Activated naive CD4-positive, alpha-beta T cell treated with anti-CD3 and anti-CD28 coated beads for 36 hours (primary cell): ENCODE measurements around the gene EHD4. TPM values are rescaled to one million over a fixed set of nuclear protein-coding genes. Genes with fewer than 3 reads are reported as not detected.

Source experiments
- CTCF ChIA-PET: fragments of 350-600 bp; sonication (Branson Sonifier 250); formaldehyde crosslinking; loops from one replicate; lab custom pipeline; 2021; ENCODE audit warnings: antibody characterized with exemption; lab: Charles Lee
- DNase-seq: peaks from one replicate; pipeline ENCODE4 v3.0.0-alpha.2; 2020
- H3K27ac Mint-ChIP-seq: one replicate; pipeline ENCODE4 v1.8.0; 2021; ENCODE audit warnings: mild to moderate bottlenecking, mixed read lengths
- H3K27me3 Mint-ChIP-seq: one replicate; pipeline ENCODE4 v1.8.0; 2021; ENCODE audit warnings: low read depth, mixed read lengths
- H3K36me3 Mint-ChIP-seq: one replicate; pipeline ENCODE4 v1.8.0; 2021; ENCODE audit warnings: low read depth, mixed read lengths
- H3K4me1 Mint-ChIP-seq: one replicate; pipeline ENCODE4 v1.8.0; 2021; ENCODE audit warnings: low read depth, mixed read lengths
- H3K4me3 Mint-ChIP-seq: one replicate; pipeline ENCODE4 v1.8.0; 2021; ENCODE audit warnings: mild to moderate bottlenecking, moderate library complexity, mixed read lengths
- H3K9me3 Mint-ChIP-seq: one replicate; pipeline ENCODE4 v1.8.0; 2021; ENCODE audit warnings: mixed read lengths
- intact Hi-C: fragments of 100-400 bp; cut with micrococcal nuclease; formaldehyde crosslinking; loops from one replicate; pipeline ENCODE4 v1.15.1; 2023
- total RNA-seq, 2 experiments: library from RNA; stranded (reverse); gene quantifications; one replicate each; pipeline ENCODE4 v1.2.3, GENCODE V29; 2021

EHD4 gene
- total RNA-seq, 2 experiments from 2014 or later, result 30.1 to 31.8 TPM

GRCh38 chr15:41862515-41863116 is 109.7 kb downstream of the EHD4 start:
- CTCF ChIA-PET, result interaction anchor here (2.0 kb wide), 1 partner anchor 42 kb away, joined by 5 read pairs; no protein-coding TSS in a partner anchor
- peaks cover 8% of the 10 kb centered on the region for H3K4me1 Mint-ChIP-seq
- H3K4me3 Mint-ChIP-seq, result no peak overlapping the region
- no peaks in the 10 kb centered on the region for H3K27me3 Mint-ChIP-seq
- no peaks in the 10 kb centered on the region for H3K9me3 Mint-ChIP-seq
- intact Hi-C loops, result no loop called here
- no peaks in the 10 kb centered on the region for H3K36me3 Mint-ChIP-seq
- H3K27ac Mint-ChIP-seq, result no peak overlapping the region
- no peak for DNase-seq

- intact Hi-C loops, result no loop called here
Measured at GRCh38 chr15:41861736-41862356, 110.5 kb downstream of the EHD4 start.

GRCh38 chr15:41860049-41860828 is 112.1 kb downstream of the EHD4 start:
- Mint-ChIP-seq H3K36me3 (no peaks in the 10 kb centered on the region), H3K27ac (no peak overlapping the region), H3K4me3 (no peak overlapping the region), H3K27me3 (no peaks in the 10 kb centered on the region), H3K4me1 (peaks cover 8% of the 10 kb centered on the region), H3K9me3 (no peaks in the 10 kb centered on the region)
- CTCF ChIA-PET, result interaction anchor here (0.8 to 2.0 kb wide), 2 partner anchors 16 to 44 kb away, joined by 3 to 5 read pairs; no protein-coding TSS in a partner anchor
- DNase-seq, result no peak
- intact Hi-C loops, result no loop called here

More at GRCh38 chr15:41861736-41862356, 110.5 kb downstream of the EHD4 start:
- Mint-ChIP-seq H3K4me1 (peaks cover 8% of the 10 kb centered on the region), H3K9me3 (no peaks in the 10 kb centered on the region), H3K27me3 (no peaks in the 10 kb centered on the region), H3K4me3 (no peak overlapping the region), H3K27ac (no peak overlapping the region), H3K36me3 (no peaks in the 10 kb centered on the region)
- CTCF ChIA-PET, result interaction anchor here (1.1 to 2.0 kb wide), 2 partner anchors 19 to 43 kb away, joined by 3 to 5 read pairs; no protein-coding TSS in a partner anchor
- DNase-seq, result no peak

GRCh38 chr15:41858756-41859155 is 113.6 kb downstream of the EHD4 start:
- no peak overlapping the region for H3K27ac Mint-ChIP-seq
- DNase-seq, result no peak
- no peaks in the 10 kb centered on the region for H3K27me3 Mint-ChIP-seq
- no peak overlapping the region for H3K4me3 Mint-ChIP-seq
- peaks cover 8% of the 10 kb centered on the region for H3K4me1 Mint-ChIP-seq
- intact Hi-C loops, result no loop called here
- CTCF ChIA-PET, result interaction anchor here (0.7 to 1.1 kb wide), 2 partner anchors 50 to 60 kb away, joined by 3 read pairs; no protein-coding TSS in a partner anchor
- H3K36me3 Mint-ChIP-seq, result no peaks in the 10 kb centered on the region
- H3K9me3 Mint-ChIP-seq, result no peaks in the 10 kb centered on the region

- intact Hi-C loops, result no loop called here
- no peaks in the 10 kb centered on the region for H3K36me3 Mint-ChIP-seq
- H3K9me3 Mint-ChIP-seq, result no peaks in the 10 kb centered on the region
- CTCF ChIA-PET, result interaction anchor here (1.4 kb wide), 1 partner anchor 46 kb away, joined by 4 read pairs; no protein-coding TSS in a partner anchor
- no peak overlapping the region for H3K4me3 Mint-ChIP-seq
- H3K4me1 Mint-ChIP-seq, result peaks cover 8% of the 10 kb centered on the region
- DNase-seq, result no peak
- H3K27ac Mint-ChIP-seq, result no peak overlapping the region
- H3K27me3 Mint-ChIP-seq, result no peaks in the 10 kb centered on the region
Measured at GRCh38 chr15:41857316-41857715, 115.0 kb downstream of the EHD4 start.

GRCh38 chr15:41856716-41857115 is 115.6 kb downstream of the EHD4 start:
- Mint-ChIP-seq H3K9me3 (no peaks in the 10 kb centered on the region), H3K27ac (no peak overlapping the region), H3K4me3 (no peak overlapping the region), H3K27me3 (no peaks in the 10 kb centered on the region), H3K4me1 (peaks cover 8% of the 10 kb centered on the region), H3K36me3 (no peaks in the 10 kb centered on the region)
- intact Hi-C loops, result no loop called here
- no peak for DNase-seq
- CTCF ChIA-PET, result no interaction called here

GRCh38 chr15:41856262-41856661 is 116.1 kb downstream of the EHD4 start:
- H3K27me3 Mint-ChIP-seq, result no peaks in the 10 kb centered on the region
- no peaks in the 10 kb centered on the region for H3K36me3 Mint-ChIP-seq
- no peak overlapping the region for H3K4me3 Mint-ChIP-seq
- peaks cover 8% of the 10 kb centered on the region for H3K4me1 Mint-ChIP-seq
- H3K27ac Mint-ChIP-seq, result no peak overlapping the region
- H3K9me3 Mint-ChIP-seq, result no peaks in the 10 kb centered on the region
- DNase-seq, result no peak
- CTCF ChIA-PET, result no interaction called here
- intact Hi-C loops, result no loop called here

- H3K27me3 Mint-ChIP-seq, result no peaks in the 10 kb centered on the region
- DNase-seq, result no peak
- CTCF ChIA-PET, result no interaction called here
- H3K4me1 Mint-ChIP-seq, result peaks cover 5% of the 10 kb centered on the region
- intact Hi-C loops, result no loop called here
- H3K27ac Mint-ChIP-seq, result no peak overlapping the region
- no peaks in the 10 kb centered on the region for H3K9me3 Mint-ChIP-seq
- no peak overlapping the region for H3K4me3 Mint-ChIP-seq
- no peaks in the 10 kb centered on the region for H3K36me3 Mint-ChIP-seq
Measured at GRCh38 chr15:41855261-41855961, 116.9 kb downstream of the EHD4 start.

- Mint-ChIP-seq H3K36me3 (no peaks in the 10 kb centered on the region), H3K9me3 (no peaks in the 10 kb centered on the region), H3K4me3 (no peak overlapping the region), H3K27me3 (no peaks in the 10 kb centered on the region), H3K4me1 (no peaks in the 10 kb centered on the region), H3K27ac (no peak overlapping the region)
- intact Hi-C loops, result no loop called here
- CTCF ChIA-PET, result interaction anchor here (0.6 kb wide), 1 partner anchor 1070 kb away, joined by 6 read pairs; no protein-coding TSS in a partner anchor
- DNase-seq, result no peak
Measured at GRCh38 chr15:41854443-41854842, 117.9 kb downstream of the EHD4 start.

GRCh38 chr15:41853831-41854230 is 118.5 kb downstream of the EHD4 start:
- intact Hi-C loops, result no loop called here
- Mint-ChIP-seq H3K27ac (no peak overlapping the region), H3K9me3 (no peaks in the 10 kb centered on the region), H3K36me3 (no peaks in the 10 kb centered on the region), H3K27me3 (no peaks in the 10 kb centered on the region), H3K4me1 (no peaks in the 10 kb centered on the region), H3K4me3 (no peak overlapping the region)
- no peak for DNase-seq
- CTCF ChIA-PET, result interaction anchor here (0.6 to 0.7 kb wide), 2 partner anchors 35 to 1070 kb away, joined by 3 to 6 read pairs; no protein-coding TSS in a partner anchor

GRCh38 chr15:41852736-41853590 is 119.4 kb downstream of the EHD4 start:
- no peaks in the 10 kb centered on the region for H3K9me3 Mint-ChIP-seq
- CTCF ChIA-PET, result interaction anchor here (0.7 to 1.0 kb wide), 2 partner anchors 36 to 41 kb away, joined by 3 to 5 read pairs; no protein-coding TSS in a partner anchor
- H3K27ac Mint-ChIP-seq, result no peak overlapping the region
- peaks cover 4% of the 10 kb centered on the region for H3K4me1 Mint-ChIP-seq
- intact Hi-C loops, result no loop called here
- no peak for DNase-seq
- no peaks in the 10 kb centered on the region for H3K27me3 Mint-ChIP-seq
- H3K4me3 Mint-ChIP-seq, result no peak overlapping the region
- peaks cover 1% of the 10 kb centered on the region for H3K36me3 Mint-ChIP-seq
